ENCODE results near the gene HOXA1. TPM values are rescaled to one million over a fixed set of nuclear protein-coding genes. Genes with fewer than 3 reads are reported as not detected.
A peak's percentile ranks its signal among the peaks of the same experiment; 100 is the strongest.

HOXA1 gene
- total RNA-seq, 1 donor from 2014 or later = 3.2 TPM

- ATAC-seq = no peak
These were observed 3.6 kb downstream of the HOXA1 start for GRCh38 chr7:27091941-27092818.

- ATAC-seq = no peak
These were observed 4.7 kb downstream of the HOXA1 start for GRCh38 chr7:27091105-27091504.

- ATAC-seq = no peak
These were observed 7.5 kb downstream of the HOXA1 start for GRCh38 chr7:27088002-27088922.

GRCh38 chr7:27083646-27084045, 12.2 kb downstream of the HOXA1 start:
- ATAC-seq = no peak

GRCh38 chr7:27082171-27082570, 13.6 kb downstream of the HOXA1 start:
- no peak for ATAC-seq

- ATAC-seq = peak; percentile 41
These were observed 14.9 kb downstream of the HOXA1 start for GRCh38 chr7:27080844-27081436.

GRCh38 chr7:27079234-27079975, 16.4 kb downstream of the HOXA1 start:
- no peak for ATAC-seq

- ATAC-seq = no peak
These were observed 17.1 kb downstream of the HOXA1 start for GRCh38 chr7:27078616-27079233.

GRCh38 chr7:27073076-27073475, 22.7 kb downstream of the HOXA1 start:
- ATAC-seq = no peak

- ATAC-seq = no peak
These were observed 24.0 kb downstream of the HOXA1 start for GRCh38 chr7:27071622-27072390.

GRCh38 chr7:27068259-27068658, 27.5 kb downstream of the HOXA1 start:
- no peak for ATAC-seq

- peak; percentile 26 for ATAC-seq
These were observed 29.7 kb downstream of the HOXA1 start for GRCh38 chr7:27066148-27066547.

- no peak for ATAC-seq
These were observed 30.1 kb downstream of the HOXA1 start for GRCh38 chr7:27065709-27066108.

GRCh38 chr7:27064661-27065060, 31.1 kb downstream of the HOXA1 start:
- ATAC-seq = no peak

GRCh38 chr7:27064159-27064558, 31.6 kb downstream of the HOXA1 start:
- no peak for ATAC-seq

GRCh38 chr7:27062946-27063345, 32.9 kb downstream of the HOXA1 start:
- ATAC-seq = no peak

GRCh38 chr7:27053153-27053552, 42.6 kb downstream of the HOXA1 start:
- no peak for ATAC-seq

- no peak for ATAC-seq
These were observed 44.3 kb downstream of the HOXA1 start for GRCh38 chr7:27051451-27051850.

- ATAC-seq = no peak
These were observed 47.4 kb downstream of the HOXA1 start for GRCh38 chr7:27048438-27048837.

- peak; percentile 74 for ATAC-seq
These were observed 48.8 kb downstream of the HOXA1 start for GRCh38 chr7:27046854-27047549.
